SK-N-SH (cell line): ENCODE results near the gene MFSD11. TPM values are rescaled to one million over a fixed set of nuclear protein-coding genes. Genes with fewer than 3 reads are reported as not detected.

Source experiments
- CTCF ChIA-PET: fragments of 300-600, 350-600 bp; formaldehyde crosslinking; extraction: SDS; loops from one replicate; lab custom pipeline; 2021; lab: Yijun Ruan, JAX
- POLR2A ChIA-PET: fragments of 350-600 bp; sonication (Branson Sonifier 250); formaldehyde crosslinking; extraction: SDS; loops from one replicate; lab custom pipeline; 2020; ENCODE audit warnings: antibody characterized with exemption, inconsistent platforms; lab: Yijun Ruan, JAX
- DNase-seq: peaks from one replicate; pipeline ENCODE4 v3.0.0; 2012
- H2AFZ ChIP-seq: fragments of 200-600 bp; sonication (generic); 2 replicates; pipeline ENCODE4 v1.8.1; 2016; ENCODE audit warnings: antibody characterized with exemption, mild to moderate bottlenecking, low read depth
- H3F3A ChIP-seq: fragments of 200-600 bp; sonication (generic); replicated peaks from 2 replicates; pipeline ENCODE3; 2016; ENCODE audit warnings: antibody characterized with exemption, mild to moderate bottlenecking; ENCODE audit not compliant: insufficient read depth
- H3K27ac ChIP-seq, 2 experiments: fragments of 200-500 bp in 1 of 2; fragments of 200-600 bp in 1 of 2; sonication (Bioruptor generic) in 1 of 2; sonication (generic), shearing (Covaris generic) in 1 of 2; 2 replicates each; pipeline versions ENCODE4 v1.5.1 to v1.6.1; 2014 to 2016; ENCODE audit warnings: low read depth in 2 of 2, inconsistent platforms in 1 of 2, low read length in 1 of 2, mild to moderate bottlenecking in 1 of 2, mixed read lengths in 1 of 2
- H3K27me3 ChIP-seq: fragments of 200-600 bp; sonication (generic), shearing (Covaris generic); 2 replicates; pipeline ENCODE4 v1.6.1; 2016; ENCODE audit warnings: mixed run types; ENCODE audit not compliant: insufficient read depth
- H3K36me3 ChIP-seq, 2 experiments: fragments of 200-500 bp in 1 of 2; fragments of 200-600 bp in 1 of 2; sonication (Bioruptor generic) in 1 of 2; sonication (generic) in 1 of 2; replicated peaks in 1 of 2; 2 replicates each; pipeline versions ENCODE3 to v1.5.1; 2014 to 2016; ENCODE audit warnings: low read length in 1 of 2, mild to moderate bottlenecking in 1 of 2; ENCODE audit not compliant: insufficient read depth in 2 of 2, control insufficient read depth in 1 of 2
- H3K4me1 ChIP-seq, 2 experiments: fragments of 200-500 bp in 1 of 2; fragments of 200-600 bp in 1 of 2; sonication (Bioruptor generic) in 1 of 2; sonication (generic), shearing (Covaris generic) in 1 of 2; 2 replicates each; pipeline versions ENCODE4 v1.5.1 to v1.6.1; 2014 to 2016; ENCODE audit warnings: low read depth in 1 of 2, low read length in 1 of 2, mixed run types in 1 of 2; ENCODE audit not compliant: insufficient read depth in 2 of 2, control insufficient read depth in 1 of 2
- H3K4me2 ChIP-seq: fragments of 200-600 bp; sonication (generic), shearing (Covaris generic); 2 replicates; pipeline ENCODE4 v1.6.1; 2017; ENCODE audit warnings: mixed run types
- H3K4me3 ChIP-seq, 2 experiments: fragments of 200-500 bp in 1 of 2; fragments of 200-600 bp in 1 of 2; sonication (Bioruptor generic) in 1 of 2; sonication (generic), shearing (Covaris generic) in 1 of 2; 2 replicates each; pipeline versions ENCODE4 v1.5.1 to v1.8.1; 2014 to 2016; ENCODE audit warnings: low read depth in 2 of 2, inconsistent platforms in 1 of 2, low read length in 1 of 2, mild to moderate bottlenecking in 1 of 2, mixed read lengths in 1 of 2, moderate library complexity in 1 of 2
- H3K79me2 ChIP-seq: fragments of 200-600 bp; sonication (generic); 2 replicates; pipeline ENCODE4 v1.8.1; 2017; ENCODE audit warnings: mild to moderate bottlenecking; ENCODE audit not compliant: insufficient read depth
- H3K9ac ChIP-seq: fragments of 200-600 bp; sonication (generic); 2 replicates; pipeline ENCODE4 v1.6.1; 2017; ENCODE audit warnings: mixed run types
- H3K9me2 ChIP-seq: fragments of 200-600 bp; sonication (generic); 2 replicates; pipeline ENCODE4 v1.6.1; 2017; ENCODE audit warnings: mixed run types
- H3K9me3 ChIP-seq: fragments of 200-600 bp; sonication (generic); 2 replicates; pipeline ENCODE4 v1.6.1; 2017; ENCODE audit warnings: mixed run types, mild to moderate bottlenecking, moderate library complexity
- H4K20me1 ChIP-seq: fragments of 200-600 bp; sonication (generic); 2 replicates; pipeline ENCODE4 v1.6.1; 2017; ENCODE audit warnings: mild to moderate bottlenecking, mixed run types; ENCODE audit not compliant: insufficient read depth
- CHD2 ChIP-seq: fragments of 150-350 bp; IDR thresholded peaks from 2 replicates; pipeline ENCODE4 v1.6.1; 2018; ENCODE audit warnings: low read length; ENCODE audit not compliant: partially characterized antibody
- GABPA ChIP-seq: IDR thresholded peaks from 2 replicates; pipeline ENCODE4 v1.4.0; 2012; ENCODE audit warnings: low read depth, mild to moderate bottlenecking
- MXI1 ChIP-seq: IDR thresholded peaks from 2 replicates; pipeline ENCODE4 v1.6.1; 2012; ENCODE audit warnings: mild to moderate bottlenecking, low read depth, low read length, improper control_type of control experiment
- NFIC ChIP-seq: IDR thresholded peaks from 2 replicates; pipeline ENCODE4 v1.4.0; 2012; ENCODE audit warnings: borderline replicate concordance
- PBX3 ChIP-seq: IDR thresholded peaks from 2 replicates; pipeline ENCODE4; 2012
- RAD21 ChIP-seq: IDR thresholded peaks from 2 replicates; pipeline ENCODE4 v1.6.1; 2012; ENCODE audit warnings: mild to moderate bottlenecking, low read length
- RCOR1 ChIP-seq: fragments of 150-350 bp; IDR thresholded peaks from 2 replicates; pipeline ENCODE4 v1.6.1; 2017; ENCODE audit warnings: antibody characterized with exemption, low read length
- REST ChIP-seq: IDR thresholded peaks from 2 replicates; pipeline ENCODE4 v1.6.1; 2012; ENCODE audit warnings: mild to moderate bottlenecking, low read depth, low read length, moderate library complexity
- RXRA ChIP-seq: IDR thresholded peaks from 2 replicates; pipeline ENCODE4 v1.4.0; 2012; ENCODE audit warnings: low read depth, mild to moderate bottlenecking, borderline replicate concordance
- SIN3A ChIP-seq: IDR thresholded peaks from 2 replicates; pipeline ENCODE4 v1.6.1; 2012; ENCODE audit warnings: low read depth, mild to moderate bottlenecking, low read length, moderate library complexity, borderline replicate concordance
- TCF12 ChIP-seq: IDR thresholded peaks from 2 replicates; pipeline ENCODE4 v1.4.0; 2012
- YY1 ChIP-seq: IDR thresholded peaks from 2 replicates; pipeline ENCODE4 v1.4.0; 2012; ENCODE audit warnings: low read depth, mild to moderate bottlenecking
- WGBS: methylation state at CpG from one replicate; pipeline ENCODE4 v1.1.6; 2017; ENCODE audit warnings: low lambda C conversion rate; 5-methylcytosine and 5-hydroxymethylcytosine counted together
- polyA plus RNA-seq, 3 experiments: library from polyadenylated mRNA; depleted of rRNA; stranded (reverse); fragments of >200 nt; gene quantifications; 2 replicates each; pipeline ENCODE4 v1.2.3, GENCODE V29; 2012

The MFSD11 gene
- polyA plus RNA-seq, 1 of the 3 experiments (the other 2 are of a cell fraction) = 22.7 TPM

GRCh38 chr17:76755285-76755684, 17.4 kb downstream of the MFSD11 start (continued):
- no peak for TF ChIP-seq REST
- TF ChIP-seq TCF12 = no peak
- no peak for TF ChIP-seq RXRA
- TF ChIP-seq RAD21 = no peak
- TF ChIP-seq, all 33 proteins: peak for 0

- CTCF ChIA-PET = no interaction called here
- TF ChIP-seq PBX3 (no peak), CHD2 (no peak), RCOR1 (no peak), RAD21 (no peak), GABPA (no peak), YY1 (no peak), MXI1 (no peak), SIN3A (no peak), NFIC (no peak)
Observed at GRCh38 chr17:76757256-76757655, 19.3 kb downstream of the MFSD11 start.

GRCh38 chr17:76758570-76758969, 20.7 kb downstream of the MFSD11 start:
- Histone ChIP-seq H3K4me2 (no peak overlapping the region), H3K79me2 (no peaks in the 10 kb centered on the region), H3F3A (no peaks in the 10 kb centered on the region), H3K4me1 (no peaks in the 10 kb centered on the region), H3K9me3 (no peaks in the 10 kb centered on the region), H3K9me2 (no peaks in the 10 kb centered on the region), H4K20me1 (no peaks in the 10 kb centered on the region), H3K27ac (no peak overlapping the region), H3K27me3 (no peaks in the 10 kb centered on the region), H3K9ac (no peak overlapping the region), H2AFZ (no peak overlapping the region), H3K36me3 (peaks cover 3 to 29% of the 10 kb centered on the region in 2 experiments), H3K4me3 (no peak overlapping the region)
- CTCF ChIA-PET = interaction anchor here (1.2 kb wide), 2 partner anchors 19 to 308 kb away, joined by 3 to 4 read pairs; no protein-coding TSS in a partner anchor
- DNase-seq = no peak
- 93% methylated on average over 3 of the region's 3 CpGs for WGBS
- TF ChIP-seq NFIC = no peak
- POLR2A ChIA-PET = no interaction called here

More at GRCh38 chr17:76757256-76757655, 19.3 kb downstream of the MFSD11 start:
- no peaks in the 10 kb centered on the region for H3K9me2 ChIP-seq
- DNase-seq = no peak
- no peak overlapping the region for H3K27ac ChIP-seq
- no peaks in the 10 kb centered on the region for H3F3A ChIP-seq
- no peaks in the 10 kb centered on the region for H3K9me3 ChIP-seq
- no peaks in the 10 kb centered on the region for H3K4me1 ChIP-seq
- H3K4me3 ChIP-seq = no peak overlapping the region
- H3K27me3 ChIP-seq = no peaks in the 10 kb centered on the region
- no peak overlapping the region for H3K9ac ChIP-seq
- H3K4me2 ChIP-seq = no peak overlapping the region
- 96% methylated on average over 5 of the region's 5 CpGs for WGBS
- H2AFZ ChIP-seq = no peak overlapping the region
- no peaks in the 10 kb centered on the region for H4K20me1 ChIP-seq
- POLR2A ChIA-PET = no interaction called here
- H3K36me3 ChIP-seq = peaks cover 3 to 29% of the 10 kb centered on the region in 2 experiments
- H3K79me2 ChIP-seq = no peaks in the 10 kb centered on the region
